ENCODE measurements around the gene PSKH1.

PSKH1 gene

DNA sequence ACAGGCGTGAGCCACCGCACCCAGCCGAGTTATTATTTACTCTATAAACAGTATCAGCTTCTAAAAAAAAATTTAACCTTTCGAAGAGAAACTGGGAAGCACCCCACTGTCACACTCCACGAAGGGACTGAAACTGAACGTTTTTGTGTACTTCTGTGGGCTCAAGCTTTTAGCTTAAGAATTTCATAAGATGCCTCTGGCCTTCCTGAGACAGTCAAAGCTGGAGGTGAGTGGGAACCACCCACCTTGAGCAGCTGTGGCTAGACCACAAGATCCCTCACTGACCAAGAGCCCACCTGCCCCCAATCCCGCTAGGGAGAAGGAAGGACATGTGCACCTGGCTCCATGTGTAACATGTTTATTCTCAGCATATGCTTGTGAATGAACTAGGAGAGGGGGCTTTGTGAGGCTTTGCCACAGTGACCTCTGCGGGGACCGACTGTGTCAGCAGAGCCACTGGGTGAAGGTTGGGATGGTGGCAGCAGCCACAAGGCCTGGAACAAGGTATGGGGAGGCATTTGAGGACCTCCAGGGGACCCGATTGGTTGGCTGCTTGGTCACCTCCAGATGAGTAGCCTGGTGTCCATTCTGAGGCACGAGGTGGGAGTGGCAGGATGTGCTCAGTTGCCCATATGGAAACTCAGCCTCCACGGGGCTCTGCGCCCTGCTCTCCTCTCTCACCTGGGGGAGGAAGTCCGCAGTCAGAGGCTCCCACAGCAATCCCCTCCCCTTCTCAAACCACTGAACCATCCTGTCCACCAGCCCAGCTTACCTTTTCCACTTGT is 82.5 kb downstream of the PSKH1 start:
- H3K36me3 ChIP-seq (ENCODE audit: insufficient read depth) = no peaks in the 10 kb centered on the region
- no peaks in the 10 kb centered on the region for H3K27me3 ChIP-seq (ENCODE audit: insufficient read depth, low read depth)
- peak overlapping the region; percentile 75 for H2AFZ ChIP-seq (ENCODE audit: low read depth)
- TF ChIP-seq, protein P1, sequence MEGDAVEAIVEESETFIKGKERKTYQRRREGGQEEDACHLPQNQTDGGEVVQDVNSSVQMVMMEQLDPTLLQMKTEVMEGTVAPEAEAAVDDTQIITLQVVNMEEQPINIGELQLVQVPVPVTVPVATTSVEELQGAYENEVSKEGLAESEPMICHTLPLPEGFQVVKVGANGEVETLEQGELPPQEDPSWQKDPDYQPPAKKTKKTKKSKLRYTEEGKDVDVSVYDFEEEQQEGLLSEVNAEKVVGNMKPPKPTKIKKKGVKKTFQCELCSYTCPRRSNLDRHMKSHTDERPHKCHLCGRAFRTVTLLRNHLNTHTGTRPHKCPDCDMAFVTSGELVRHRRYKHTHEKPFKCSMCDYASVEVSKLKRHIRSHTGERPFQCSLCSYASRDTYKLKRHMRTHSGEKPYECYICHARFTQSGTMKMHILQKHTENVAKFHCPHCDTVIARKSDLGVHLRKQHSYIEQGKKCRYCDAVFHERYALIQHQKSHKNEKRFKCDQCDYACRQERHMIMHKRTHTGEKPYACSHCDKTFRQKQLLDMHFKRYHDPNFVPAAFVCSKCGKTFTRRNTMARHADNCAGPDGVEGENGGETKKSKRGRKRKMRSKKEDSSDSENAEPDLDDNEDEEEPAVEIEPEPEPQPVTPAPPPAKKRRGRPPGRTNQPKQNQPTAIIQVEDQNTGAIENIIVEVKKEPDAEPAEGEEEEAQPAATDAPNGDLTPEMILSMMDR (conservative IDR thresholded peaks at IDR 0.05; ENCODE audit: low read depth, low read length) = no peak
- peak overlapping the region; percentile 67 for H3K27ac ChIP-seq
- peaks cover 28% of the 10 kb centered on the region for H3K4me1 ChIP-seq (ENCODE audit: low read depth, poor library complexity, severe bottlenecking)
- H3K9ac ChIP-seq = peak overlapping the region; percentile 26; the same call in 1 of the 2 replicates
- peak overlapping the region; percentile 77 for H3K4me2 ChIP-seq
- no peaks in the 10 kb centered on the region for H4K20me1 ChIP-seq (ENCODE audit: insufficient read depth)
- H3K79me2 ChIP-seq (ENCODE audit: insufficient read depth, low read depth) = no peaks in the 10 kb centered on the region
- no peak overlapping the region for H3K4me3 ChIP-seq (IDR thresholded peaks at IDR 0.05; ENCODE audit: insufficient read depth, low read depth, low read length)

DNA sequence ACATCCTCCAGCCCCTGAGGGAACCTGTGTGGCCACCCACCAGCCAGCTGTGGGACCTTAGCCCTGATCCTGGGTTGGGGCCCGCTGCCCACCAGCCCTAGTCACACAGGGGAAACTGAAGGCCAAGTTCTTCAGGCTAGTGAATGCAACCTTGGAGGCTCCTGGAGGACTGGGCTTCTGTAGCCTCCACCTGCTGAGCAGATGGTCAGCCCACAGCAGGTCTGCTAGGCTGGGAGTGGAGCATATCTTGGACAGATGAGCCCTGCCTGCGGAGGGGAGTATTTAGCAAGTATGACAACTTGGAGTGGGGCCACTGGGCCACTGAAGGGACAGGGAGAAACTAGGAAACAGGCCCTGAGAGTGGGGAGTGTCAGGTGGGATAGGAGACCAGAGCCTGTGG is 83.2 kb downstream of the PSKH1 start:
- H4K20me1 ChIP-seq (ENCODE audit: insufficient read depth) = no peaks in the 10 kb centered on the region
- TF ChIP-seq, protein P1 (conservative IDR thresholded peaks at IDR 0.05; ENCODE audit: low read depth, low read length) = no peak
- H3K4me3 ChIP-seq (IDR thresholded peaks at IDR 0.05; ENCODE audit: insufficient read depth, low read depth, low read length) = no peak overlapping the region
- H3K36me3 ChIP-seq (ENCODE audit: insufficient read depth) = no peaks in the 10 kb centered on the region
- H3K4me2 ChIP-seq = peak overlapping the region; percentile 77; the same call in 1 of the 2 replicates
- H3K27ac ChIP-seq = peak overlapping the region; percentile 67; the same call in 1 of the 2 replicates
- H3K27me3 ChIP-seq (ENCODE audit: insufficient read depth, low read depth) = no peaks in the 10 kb centered on the region
- H3K9ac ChIP-seq = no peak overlapping the region
- H2AFZ ChIP-seq (ENCODE audit: low read depth) = no peak overlapping the region
- H3K4me1 ChIP-seq (ENCODE audit: low read depth, poor library complexity, severe bottlenecking) = peaks cover 28% of the 10 kb centered on the region
- H3K79me2 ChIP-seq (ENCODE audit: insufficient read depth, low read depth) = no peaks in the 10 kb centered on the region

DNA sequence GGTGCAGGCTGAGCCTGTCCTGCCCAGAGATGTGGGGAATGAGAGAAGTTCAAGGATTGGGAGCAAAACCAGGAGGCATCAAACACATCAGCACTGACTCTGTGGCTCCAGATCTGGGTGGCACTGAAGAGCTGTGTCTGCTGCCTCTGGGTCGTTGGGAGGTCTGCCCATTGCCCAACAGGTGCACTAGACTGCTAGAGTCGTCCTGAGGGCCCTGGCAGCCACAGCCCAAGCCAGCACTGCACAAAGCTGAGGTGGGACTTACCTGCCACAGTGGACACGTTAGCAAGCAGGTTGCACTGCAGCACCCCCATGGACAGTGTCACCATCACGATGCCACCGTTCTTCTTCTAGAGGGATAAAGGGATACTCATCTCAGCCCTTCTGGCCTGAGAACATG is 84.0 kb downstream of the PSKH1 start:
- Histone ChIP-seq H2AFZ (ENCODE audit: low read depth) (no peak overlapping the region), H3K27ac (no peak overlapping the region), H4K20me1 (ENCODE audit: insufficient read depth) (no peaks in the 10 kb centered on the region), H3K9ac (no peak overlapping the region), H3K4me2 (no peak overlapping the region), H3K4me3 (IDR thresholded peaks at IDR 0.05; ENCODE audit: insufficient read depth, low read depth, low read length) (no peak overlapping the region), H3K4me1 (ENCODE audit: low read depth, poor library complexity, severe bottlenecking) (peaks cover 28% of the 10 kb centered on the region), H3K27me3 (ENCODE audit: insufficient read depth, low read depth) (no peaks in the 10 kb centered on the region), H3K79me2 (ENCODE audit: insufficient read depth, low read depth) (no peaks in the 10 kb centered on the region), H3K36me3 (ENCODE audit: insufficient read depth) (no peaks in the 10 kb centered on the region)
- TF ChIP-seq, protein P1 (conservative IDR thresholded peaks at IDR 0.05; ENCODE audit: low read depth, low read length) = no peak

DNA sequence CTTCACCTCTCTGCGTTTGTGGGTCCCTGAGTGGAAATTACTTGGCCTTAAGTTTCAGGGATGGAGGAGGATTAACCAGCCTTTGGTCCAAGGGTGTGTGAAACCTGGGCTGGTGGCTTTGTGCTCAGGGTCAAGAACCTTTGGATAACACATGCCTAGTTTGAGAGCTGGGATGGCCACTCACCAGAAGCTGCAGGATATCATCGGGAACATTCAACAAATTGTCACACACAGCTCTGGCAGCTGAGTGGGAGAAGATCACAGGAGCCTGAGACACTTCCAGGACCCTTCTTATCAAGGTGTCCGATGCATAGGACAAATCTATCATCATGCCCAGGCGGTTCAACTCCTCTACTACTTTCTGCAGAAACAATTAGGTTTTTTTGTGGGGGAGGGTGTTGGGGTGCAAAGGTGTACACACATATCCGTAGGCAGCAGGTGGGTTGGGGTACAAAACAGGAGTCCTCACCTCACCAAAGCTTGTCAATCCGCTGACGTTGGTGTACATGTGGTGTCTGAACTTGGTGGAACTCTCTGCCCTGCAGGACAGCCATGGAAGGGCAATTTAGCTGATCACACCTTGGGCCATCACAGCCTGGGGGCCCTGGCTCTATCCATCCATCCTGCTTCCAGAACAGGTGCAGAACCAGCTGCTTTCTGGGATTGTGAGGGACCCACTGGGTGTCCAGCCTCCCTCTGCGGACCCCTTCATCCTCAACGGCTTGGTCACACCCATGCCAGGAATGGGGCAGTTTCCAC is 84.6 kb downstream of the PSKH1 start:
- no peak overlapping the region for H3K9ac ChIP-seq
- H3K27ac ChIP-seq = no peak overlapping the region
- H3K27me3 ChIP-seq (ENCODE audit: insufficient read depth, low read depth) = no peaks in the 10 kb centered on the region
- no peaks in the 10 kb centered on the region for H3K79me2 ChIP-seq (ENCODE audit: insufficient read depth, low read depth)
- peaks cover 28% of the 10 kb centered on the region for H3K4me1 ChIP-seq (ENCODE audit: low read depth, poor library complexity, severe bottlenecking)
- no peaks in the 10 kb centered on the region for H4K20me1 ChIP-seq (ENCODE audit: insufficient read depth)
- H2AFZ ChIP-seq (ENCODE audit: low read depth) = no peak overlapping the region
- TF ChIP-seq, protein P1 (conservative IDR thresholded peaks at IDR 0.05; ENCODE audit: low read depth, low read length) = no peak
- no peaks in the 10 kb centered on the region for H3K36me3 ChIP-seq (ENCODE audit: insufficient read depth)
- H3K4me2 ChIP-seq = no peak overlapping the region
- H3K4me3 ChIP-seq (IDR thresholded peaks at IDR 0.05; ENCODE audit: insufficient read depth, low read depth, low read length) = no peak overlapping the region

Measured in KMS-11 (cell line).